Left ventricle myocardium inferior (tissue), 1 donor: Measurements from ENCODE around the gene TBCB. TPM values are rescaled to one million over a fixed set of nuclear protein-coding genes. Genes with fewer than 3 reads are reported as not detected.
"Not testable (repeated sequence)": the region's sequence is repeated elsewhere in the genome, so short reads cannot be mapped to it uniquely, and the experiment has no call there.

Experiments used
- DNase-seq: peaks from one replicate; pipeline ENCODE4 v3.0.0-alpha.2; 2020
- H3K27ac ChIP-seq: fragments of 200-600 bp; replicated peaks from 2 replicates; pipeline ENCODE4 v1.8.0; 2021
- H3K27me3 ChIP-seq: fragments of 200-600 bp; 2 replicates; pipeline ENCODE4 v1.8.0; 2021; ENCODE audit warnings: low read depth
- H3K36me3 ChIP-seq: fragments of 200-600 bp; 2 replicates; pipeline ENCODE4 v1.8.0; 2021
- H3K4me1 ChIP-seq: fragments of 200-600 bp; 2 replicates; pipeline ENCODE4 v1.8.0; 2021
- H3K4me3 ChIP-seq: fragments of 200-600 bp; 2 replicates; pipeline ENCODE4 v1.8.0; 2021; ENCODE audit warnings: mild to moderate bottlenecking, moderate library complexity
- H3K9me3 ChIP-seq: fragments of 200-600 bp; replicated peaks from 2 replicates; pipeline ENCODE4 v1.8.0; 2021
- intact Hi-C: fragments of 100-400 bp; cut with micrococcal nuclease; formaldehyde crosslinking; loops from one replicate; pipeline ENCODE4 v1.11.0; 2022
- long read RNA-seq: library from polyadenylated mRNA; unstranded; transcript quantifications from one replicate; pipeline ENCODE4 v2.0.0, GENCODE V29; 2021
- total RNA-seq: library from RNA; stranded (reverse); fragmentation: NEBNext Ultra II Directional; extraction: Animal tissue kit (Norgen Biotek cat#: 25700); gene quantifications from one replicate; pipeline ENCODE4 v1.2.1, GENCODE V29; 2021
- TF ChIP-seq, protein P1 (sequence below): fragments of 200-600 bp; IDR thresholded peaks from 2 replicates; pipeline ENCODE4 v1.8.0; 2021; ENCODE audit warnings: antibody characterized with exemption, mild to moderate bottlenecking, borderline replicate concordance
- donor health status: DM: no; HTN: yes; CAD: no; lungs with severe emphysema.

TBCB gene, protein sequence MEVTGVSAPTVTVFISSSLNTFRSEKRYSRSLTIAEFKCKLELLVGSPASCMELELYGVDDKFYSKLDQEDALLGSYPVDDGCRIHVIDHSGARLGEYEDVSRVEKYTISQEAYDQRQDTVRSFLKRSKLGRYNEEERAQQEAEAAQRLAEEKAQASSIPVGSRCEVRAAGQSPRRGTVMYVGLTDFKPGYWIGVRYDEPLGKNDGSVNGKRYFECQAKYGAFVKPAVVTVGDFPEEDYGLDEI
- 94.9 TPM for total RNA-seq
- long read RNA-seq, transcript TBCB-201 (6 exons, 1,473 nt) = major isoform, 68 of 82 reads
- long read RNA-seq, partial matches to known transcripts = 0 of 82 reads
- long read RNA-seq, other reads (novel, unspliced or antisense) = 8 of 82 reads

DNA sequence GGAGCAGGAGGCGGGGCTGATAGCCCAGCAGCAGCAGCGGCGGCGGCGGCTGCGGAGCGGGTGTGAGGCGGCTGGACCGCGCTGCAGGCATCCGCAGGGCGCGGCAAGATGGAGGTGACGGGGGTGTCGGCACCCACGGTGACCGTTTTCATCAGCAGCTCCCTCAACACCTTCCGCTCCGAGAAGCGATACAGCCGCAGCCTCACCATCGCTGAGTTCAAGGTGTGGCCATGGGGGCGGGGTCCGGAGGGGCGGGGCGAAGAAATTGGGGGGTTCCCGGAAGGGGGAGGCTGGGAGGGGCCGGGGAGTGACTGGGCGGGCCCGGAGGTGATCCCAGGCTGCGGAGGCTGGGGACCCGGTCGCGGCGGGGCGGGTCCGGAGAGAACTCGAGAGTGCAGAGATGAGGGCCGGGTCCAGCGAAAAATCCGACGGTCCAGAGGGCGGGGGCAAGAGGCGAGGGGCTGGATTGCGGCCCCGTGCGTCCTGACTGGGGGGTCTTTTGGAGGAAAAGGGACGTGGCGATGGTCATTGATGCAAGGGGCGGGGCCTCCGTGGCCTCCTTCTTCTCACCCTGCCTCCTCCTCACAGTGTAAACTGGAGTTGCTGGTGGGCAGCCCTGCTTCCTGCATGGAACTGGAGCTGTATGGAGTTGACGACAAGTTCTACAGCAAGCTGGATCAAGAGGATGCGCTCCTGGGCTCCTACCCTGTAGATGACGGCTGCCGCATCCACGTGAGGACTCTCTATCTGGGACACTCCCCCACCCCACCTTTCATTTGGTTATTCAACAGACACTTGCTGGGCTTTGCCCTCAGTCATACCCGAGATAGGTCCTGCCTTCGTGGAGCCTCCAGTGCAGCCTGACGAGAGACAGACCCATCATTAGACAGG is at the start of gene TBCB:
Gene TBCB, plus strand, starts transcription at position 16 of the 891 bp plus-strand sequence. Its CDS starts 93 bp downstream, at position 109.
- peaks cover 47% of the 10 kb centered on the region for H3K36me3 ChIP-seq
- intact Hi-C loops = no loop called here

DNA sequence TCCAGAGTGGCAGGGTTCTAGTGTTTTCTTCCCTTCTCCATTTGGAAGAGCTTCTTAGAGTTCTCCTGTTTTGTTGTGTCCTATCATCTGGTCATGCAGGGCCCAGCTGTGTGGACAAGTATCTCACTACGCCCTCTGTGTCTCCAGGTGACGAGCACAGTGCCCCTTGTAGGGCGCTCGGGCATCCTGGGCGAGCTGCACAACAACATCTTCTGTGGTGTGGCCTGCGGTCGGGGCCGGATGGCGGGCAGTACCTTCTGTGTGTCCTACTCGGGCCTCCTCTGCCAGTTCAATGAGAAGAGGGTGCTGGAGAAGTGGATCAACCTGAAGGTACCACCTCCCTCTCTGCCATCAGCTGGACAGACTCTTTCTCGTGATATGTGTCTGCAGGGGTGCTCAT is 47.6 kb upstream of the TBCB start:
- Histone ChIP-seq H3K27ac (no peak overlapping the region), H3K9me3 (no peaks in the 10 kb centered on the region), H3K4me3 (no peak overlapping the region), H3K36me3 (no peaks in the 10 kb centered on the region), H3K27me3 (no peaks in the 10 kb centered on the region), H3K4me1 (peaks cover 3% of the 10 kb centered on the region)
- intact Hi-C loops = no loop called here
- no peak for DNase-seq
- TF ChIP-seq, protein P1, sequence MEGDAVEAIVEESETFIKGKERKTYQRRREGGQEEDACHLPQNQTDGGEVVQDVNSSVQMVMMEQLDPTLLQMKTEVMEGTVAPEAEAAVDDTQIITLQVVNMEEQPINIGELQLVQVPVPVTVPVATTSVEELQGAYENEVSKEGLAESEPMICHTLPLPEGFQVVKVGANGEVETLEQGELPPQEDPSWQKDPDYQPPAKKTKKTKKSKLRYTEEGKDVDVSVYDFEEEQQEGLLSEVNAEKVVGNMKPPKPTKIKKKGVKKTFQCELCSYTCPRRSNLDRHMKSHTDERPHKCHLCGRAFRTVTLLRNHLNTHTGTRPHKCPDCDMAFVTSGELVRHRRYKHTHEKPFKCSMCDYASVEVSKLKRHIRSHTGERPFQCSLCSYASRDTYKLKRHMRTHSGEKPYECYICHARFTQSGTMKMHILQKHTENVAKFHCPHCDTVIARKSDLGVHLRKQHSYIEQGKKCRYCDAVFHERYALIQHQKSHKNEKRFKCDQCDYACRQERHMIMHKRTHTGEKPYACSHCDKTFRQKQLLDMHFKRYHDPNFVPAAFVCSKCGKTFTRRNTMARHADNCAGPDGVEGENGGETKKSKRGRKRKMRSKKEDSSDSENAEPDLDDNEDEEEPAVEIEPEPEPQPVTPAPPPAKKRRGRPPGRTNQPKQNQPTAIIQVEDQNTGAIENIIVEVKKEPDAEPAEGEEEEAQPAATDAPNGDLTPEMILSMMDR = no peak

More for the DNA sequence above, at the start of gene TBCB:
- Histone ChIP-seq H3K4me1 (peaks cover 35% of the 10 kb centered on the region), H3K27ac (peak within 1 kb of the TSS; percentile 93), H3K27me3 (no peaks in the 10 kb centered on the region), H3K4me3 (peak within 1 kb of the TSS; percentile 83), H3K9me3 (no peaks in the 10 kb centered on the region)
- DNase-seq = peak; percentile 86
- TF ChIP-seq, protein P1 = no peak

DNA sequence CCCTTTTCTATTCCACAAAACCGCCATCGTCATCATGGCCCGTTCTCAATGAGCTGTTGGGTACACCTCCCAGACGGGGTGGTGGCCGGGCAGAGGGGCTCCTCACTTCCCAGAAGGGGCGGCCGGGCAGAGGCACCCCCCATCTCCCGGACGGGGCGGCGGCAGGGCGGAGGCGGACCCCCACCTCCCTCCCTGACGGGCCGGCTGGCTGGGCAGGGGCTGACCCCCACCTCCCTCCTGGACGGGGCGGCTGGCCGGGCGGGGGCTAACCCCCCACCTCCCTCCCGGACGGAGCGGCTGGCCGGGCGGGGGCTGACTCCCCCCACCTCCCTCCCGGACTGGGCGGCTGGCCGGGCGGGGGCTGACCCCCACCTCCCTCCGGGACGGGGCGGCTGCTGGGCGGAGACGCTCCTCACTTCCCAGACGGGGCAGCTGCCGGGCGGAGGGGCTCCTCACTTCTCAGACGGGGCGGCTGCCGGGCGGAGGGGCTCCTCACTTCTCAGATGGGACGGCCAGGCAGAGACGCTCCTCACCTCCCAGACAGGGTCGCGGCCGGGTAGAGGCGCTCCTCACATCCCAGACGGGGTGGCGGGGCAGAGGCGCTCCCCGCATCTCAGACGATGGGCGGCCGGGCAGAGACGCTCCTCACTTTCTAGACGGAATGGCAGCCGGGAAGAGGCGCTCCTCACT is 46.3 kb upstream of the TBCB start:
- H3K4me3 ChIP-seq, H3K27me3 ChIP-seq, intact Hi-C loops, H3K4me1 ChIP-seq, DNase-seq, H3K9me3 ChIP-seq, H3K27ac ChIP-seq, H3K36me3 ChIP-seq: not testable (repeated sequence)

DNA sequence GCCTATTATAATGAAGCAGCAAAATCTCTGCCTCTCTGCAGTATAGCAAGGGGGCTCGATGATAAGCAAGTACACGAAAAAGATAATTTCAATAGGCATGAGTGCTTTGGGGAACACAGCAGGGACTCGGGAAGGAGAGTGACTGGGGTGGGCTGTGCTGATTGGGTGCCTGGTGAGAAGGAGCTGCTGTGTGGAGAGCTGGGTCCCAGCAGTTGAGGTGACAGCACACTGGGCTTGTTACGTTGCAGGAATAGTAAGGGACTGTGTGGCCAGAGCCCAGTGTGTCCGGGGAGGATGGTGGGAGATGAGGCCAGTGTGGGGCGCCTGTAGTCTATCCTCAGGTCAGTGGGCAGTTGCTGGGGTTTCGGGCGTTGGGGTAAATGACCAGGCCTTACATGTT is 43.2 kb upstream of the TBCB start:
- H3K9me3 ChIP-seq = no peaks in the 10 kb centered on the region
- no peak for DNase-seq
- H3K27me3 ChIP-seq = no peaks in the 10 kb centered on the region
- no peak overlapping the region for H3K4me3 ChIP-seq
- intact Hi-C loops = no loop called here
- H3K27ac ChIP-seq = no peak overlapping the region
- TF ChIP-seq, protein P1 = no peak
- no peaks in the 10 kb centered on the region for H3K36me3 ChIP-seq
- peaks cover 3% of the 10 kb centered on the region for H3K4me1 ChIP-seq

DNA sequence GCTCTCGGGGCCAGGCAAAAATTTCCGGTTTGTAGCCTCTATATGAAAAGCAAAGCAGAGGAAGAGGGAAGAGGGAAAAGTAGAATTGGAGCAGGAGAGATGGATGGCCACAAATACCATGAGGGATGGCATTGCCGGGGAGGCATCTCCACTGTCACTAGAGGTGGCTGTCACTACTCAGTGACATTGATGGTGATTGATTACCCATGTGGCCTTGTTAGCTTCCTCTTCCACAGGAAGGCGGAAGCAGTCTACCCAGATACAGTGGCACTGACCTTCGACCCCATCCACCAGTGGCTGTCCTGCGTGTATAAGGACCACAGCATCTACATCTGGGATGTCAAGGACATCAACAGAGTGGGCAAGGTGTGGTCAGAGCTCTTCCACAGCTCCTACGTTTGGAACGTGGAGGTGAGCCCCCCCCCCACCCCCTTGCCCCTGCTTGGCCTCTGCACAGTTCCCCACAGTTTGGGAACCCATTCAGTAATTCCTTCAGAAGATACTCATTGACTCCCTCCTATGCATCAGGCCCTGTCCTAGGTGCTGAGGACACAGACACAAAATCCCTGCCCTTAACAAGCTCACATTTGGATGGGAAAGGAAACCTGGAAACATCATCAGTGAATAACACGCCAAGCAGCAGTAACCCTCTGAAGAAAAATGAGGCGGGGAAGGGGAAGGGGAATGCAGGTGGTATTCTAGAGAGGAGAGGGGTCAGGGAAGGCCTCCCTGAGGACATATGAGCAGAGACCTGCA is 42.0 kb upstream of the TBCB start:
- TF ChIP-seq, protein P1 = no peak
- no peak for DNase-seq
- Histone ChIP-seq H3K27me3 (no peaks in the 10 kb centered on the region), H3K36me3 (no peaks in the 10 kb centered on the region), H3K9me3 (no peaks in the 10 kb centered on the region), H3K4me3 (no peak overlapping the region), H3K4me1 (peaks cover 3% of the 10 kb centered on the region), H3K27ac (no peak overlapping the region)
- intact Hi-C loops = no loop called here
